ENCODE data around the gene RPL39L.

The RPL39L gene

DNA sequence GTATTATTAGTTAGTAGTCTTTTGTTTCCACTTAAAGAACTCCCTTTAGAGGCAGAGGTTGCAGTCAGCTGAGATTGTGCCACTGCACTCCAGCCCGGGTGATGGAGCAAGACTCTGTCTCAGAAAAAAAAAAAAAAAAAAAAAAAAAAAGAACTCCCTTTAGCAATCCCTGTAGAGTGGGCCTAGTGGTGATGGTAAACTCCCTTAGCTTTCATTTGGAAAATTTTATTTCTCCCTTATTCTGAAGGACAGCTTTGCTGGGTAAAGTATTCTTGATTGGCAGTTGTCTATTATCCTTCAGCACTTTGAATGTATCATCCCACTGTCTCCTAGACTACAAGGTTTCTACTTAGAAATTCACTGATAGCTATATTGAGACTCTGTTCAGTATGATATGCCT is 46.0 kb downstream of the RPL39L start:
- DNase-seq (ENCODE audit: low spot score), result no peak

DNA sequence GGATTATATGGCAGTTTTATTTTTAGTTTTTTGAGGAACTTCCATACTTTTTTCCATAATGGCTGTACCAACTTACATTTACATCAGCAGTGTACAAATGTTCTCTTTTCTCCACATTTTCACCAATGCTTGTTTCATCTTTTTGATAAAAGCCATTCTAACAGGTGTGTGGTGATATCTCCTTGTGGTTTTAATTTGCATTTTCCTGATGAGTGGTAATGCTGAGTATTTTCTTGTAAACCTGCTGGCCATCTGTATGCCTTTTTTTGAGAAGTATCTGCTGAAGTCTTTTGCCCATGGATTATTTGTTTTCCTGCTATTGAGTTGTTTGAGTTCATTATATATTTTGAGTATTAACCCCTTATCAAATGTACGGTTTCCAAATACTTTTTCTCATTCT is 50.6 kb downstream of the RPL39L start:
- DNase-seq (ENCODE audit: low spot score), result no peak

DNA sequence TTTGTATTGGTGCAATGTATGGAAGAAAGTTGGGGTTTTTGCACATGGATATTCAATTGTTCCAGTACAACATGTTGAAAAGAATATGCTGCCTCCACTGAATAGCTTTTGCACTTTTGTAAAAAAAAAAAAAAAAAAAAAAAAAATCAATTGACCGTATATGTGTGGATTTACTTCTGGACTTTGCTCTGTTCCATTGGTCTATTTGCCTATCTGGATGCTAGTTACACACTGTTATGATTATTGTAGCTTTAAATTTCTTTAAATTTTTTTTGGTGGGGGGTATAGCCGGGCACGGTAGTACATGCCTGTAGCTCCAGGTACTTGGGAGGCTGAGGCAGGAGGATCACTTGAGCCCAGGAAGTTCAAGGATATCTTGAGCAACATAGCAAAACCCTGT is 52.5 kb downstream of the RPL39L start:
- DNase-seq (ENCODE audit: low spot score), result no peak

DNA sequence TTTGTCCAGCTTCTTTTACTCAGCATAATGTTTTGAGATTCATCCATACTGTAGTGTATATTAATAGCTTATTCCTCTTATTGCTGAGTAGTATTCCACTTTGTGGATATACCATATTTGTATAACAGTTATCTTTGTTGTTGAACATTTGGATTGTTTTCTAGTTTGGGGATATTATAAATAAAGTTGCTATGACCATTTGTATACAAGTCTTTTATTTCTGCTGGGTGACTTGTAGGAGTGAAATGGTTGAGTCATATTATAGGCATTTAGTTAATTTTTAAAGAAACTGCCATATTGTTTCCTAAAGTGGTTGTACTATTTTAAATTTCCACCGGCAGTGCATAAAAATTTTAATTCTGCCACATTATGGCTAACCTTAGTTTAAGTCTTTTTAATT is 53.4 kb downstream of the RPL39L start:
- no peak for DNase-seq (ENCODE audit: low spot score)

DNA sequence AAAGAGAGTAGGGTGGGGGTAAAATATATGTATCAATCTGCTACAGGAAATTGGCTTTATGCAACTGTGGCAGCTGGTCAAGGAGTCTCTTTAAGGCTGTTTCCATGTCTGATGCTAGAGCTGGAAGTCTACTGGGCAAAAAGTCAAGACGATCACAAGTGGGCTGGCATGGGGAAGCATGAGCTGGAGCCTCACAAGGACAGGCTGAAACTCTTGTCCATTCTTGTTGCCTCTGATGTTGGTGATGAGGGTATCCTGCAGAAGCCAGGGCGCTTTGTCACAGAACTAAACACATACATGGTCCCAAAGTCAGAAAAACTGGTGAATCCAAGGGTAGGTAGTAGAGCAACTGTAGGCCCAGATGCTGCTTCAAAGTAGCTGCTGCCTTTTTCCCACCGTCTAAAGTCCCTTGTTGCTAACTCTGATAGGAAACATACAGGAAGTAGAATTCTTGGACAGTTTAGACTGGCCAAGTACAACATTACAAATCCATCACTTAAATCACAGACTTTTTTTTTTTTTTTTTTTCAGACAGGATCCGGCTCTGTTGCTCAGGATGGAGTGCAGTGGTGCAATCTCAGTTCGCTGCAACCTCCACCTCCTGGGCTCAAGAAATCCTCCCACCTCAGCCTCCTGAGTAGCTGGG is 54.2 kb downstream of the RPL39L start:
- DNase-seq (ENCODE audit: low spot score), result no peak

DNA sequence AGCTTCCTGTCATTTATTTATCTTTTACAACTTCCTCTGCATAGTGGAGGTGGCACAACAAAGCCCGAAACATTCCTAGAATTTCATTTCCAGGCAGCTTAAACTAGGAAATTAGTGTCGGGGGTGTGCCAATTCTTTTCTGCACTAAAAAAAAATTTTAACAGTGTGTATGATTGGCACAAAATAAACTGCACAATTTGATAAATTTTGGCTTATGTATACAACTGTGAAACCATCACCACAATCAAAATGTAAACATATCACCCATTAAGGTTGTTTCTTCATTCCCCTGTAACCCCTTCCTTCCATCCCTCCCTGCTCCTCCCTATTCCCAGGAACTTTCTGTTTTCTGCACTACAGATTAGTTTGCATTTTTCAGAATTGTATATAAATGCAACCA is 54.7 kb downstream of the RPL39L start:
- no peak for DNase-seq (ENCODE audit: low spot score)

DNA sequence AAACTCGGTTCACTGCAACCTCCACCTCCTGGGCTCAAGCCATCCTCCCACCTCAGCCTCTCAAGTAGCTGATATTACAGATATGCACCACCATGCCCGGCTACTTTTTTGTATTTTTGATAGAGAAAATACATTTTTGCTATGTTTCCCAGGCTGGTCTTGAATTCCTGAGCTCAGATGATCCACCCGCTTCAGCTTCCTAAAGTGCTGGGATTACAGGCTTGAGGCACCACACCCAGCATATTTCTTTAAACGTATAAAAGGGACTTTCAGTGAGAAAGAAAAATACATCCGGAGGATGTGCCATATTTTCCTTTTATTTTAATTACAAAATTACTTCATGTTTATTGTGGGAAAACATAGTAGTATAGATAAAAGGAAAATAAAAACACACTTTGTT is 55.2 kb downstream of the RPL39L start:
- no peak for DNase-seq (ENCODE audit: low spot score)

DNA sequence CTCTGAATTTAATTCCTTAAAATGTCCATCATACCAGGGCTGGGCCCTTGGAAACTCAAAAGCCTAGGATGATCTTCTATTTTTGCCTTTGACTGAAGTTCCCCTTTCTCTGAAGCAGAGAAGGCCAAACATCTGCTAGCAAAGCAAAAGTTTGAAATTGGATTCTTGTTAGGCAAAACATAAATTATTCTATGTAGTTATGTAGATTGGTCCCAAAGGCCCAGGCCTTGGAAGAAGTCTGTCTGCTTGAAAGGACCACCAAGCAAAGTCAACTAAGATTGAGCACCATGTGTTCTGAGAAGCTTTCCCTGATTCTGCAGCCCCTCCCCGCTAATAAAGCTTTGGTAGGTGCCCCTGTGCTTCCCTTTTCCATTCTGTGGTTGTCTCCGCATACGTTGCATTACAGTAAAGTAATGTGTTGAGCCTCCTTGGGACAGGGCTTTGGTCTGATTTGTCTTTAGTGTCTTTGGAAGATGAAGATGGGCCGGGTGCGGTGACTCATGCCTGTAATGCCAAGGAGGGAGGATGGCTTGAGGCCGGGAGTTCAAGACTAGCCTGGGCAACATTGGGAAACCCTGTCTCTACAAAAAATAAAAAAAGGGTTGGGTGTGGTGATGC is 56.4 kb downstream of the RPL39L start:
- DNase-seq (ENCODE audit: low spot score), result no peak

DNA sequence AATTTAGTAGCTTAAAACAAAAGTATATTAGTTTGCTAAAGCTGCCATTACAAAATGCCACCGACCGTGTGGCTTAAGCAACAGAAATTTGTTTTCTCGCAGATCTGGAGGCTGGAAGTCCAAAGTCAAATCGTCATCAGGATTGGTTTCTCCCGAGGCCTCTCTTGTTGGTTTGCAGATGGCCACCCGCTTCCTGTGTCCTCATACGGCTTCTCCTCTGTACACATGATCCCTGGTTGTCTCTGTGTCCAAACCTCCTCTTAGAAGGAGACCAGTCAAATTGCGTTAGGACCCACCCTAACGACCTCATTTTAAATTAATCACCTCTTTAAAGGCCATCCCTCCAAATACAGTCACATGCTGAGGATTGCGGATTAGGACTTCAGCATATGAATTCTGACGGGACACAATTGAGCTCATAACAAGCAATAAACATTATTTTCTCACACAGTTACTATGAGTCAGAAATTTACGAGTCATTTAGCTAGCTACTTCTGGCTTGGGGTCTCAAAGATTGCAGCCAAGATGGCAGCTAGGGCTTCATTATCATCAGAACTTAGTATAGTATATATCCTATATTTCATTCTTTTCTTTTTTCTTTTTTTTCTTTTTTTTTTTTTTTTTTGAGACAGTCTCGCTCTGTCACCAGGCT is 58.4 kb downstream of the RPL39L start:
- DNase-seq (ENCODE audit: low spot score), result no peak

DNA sequence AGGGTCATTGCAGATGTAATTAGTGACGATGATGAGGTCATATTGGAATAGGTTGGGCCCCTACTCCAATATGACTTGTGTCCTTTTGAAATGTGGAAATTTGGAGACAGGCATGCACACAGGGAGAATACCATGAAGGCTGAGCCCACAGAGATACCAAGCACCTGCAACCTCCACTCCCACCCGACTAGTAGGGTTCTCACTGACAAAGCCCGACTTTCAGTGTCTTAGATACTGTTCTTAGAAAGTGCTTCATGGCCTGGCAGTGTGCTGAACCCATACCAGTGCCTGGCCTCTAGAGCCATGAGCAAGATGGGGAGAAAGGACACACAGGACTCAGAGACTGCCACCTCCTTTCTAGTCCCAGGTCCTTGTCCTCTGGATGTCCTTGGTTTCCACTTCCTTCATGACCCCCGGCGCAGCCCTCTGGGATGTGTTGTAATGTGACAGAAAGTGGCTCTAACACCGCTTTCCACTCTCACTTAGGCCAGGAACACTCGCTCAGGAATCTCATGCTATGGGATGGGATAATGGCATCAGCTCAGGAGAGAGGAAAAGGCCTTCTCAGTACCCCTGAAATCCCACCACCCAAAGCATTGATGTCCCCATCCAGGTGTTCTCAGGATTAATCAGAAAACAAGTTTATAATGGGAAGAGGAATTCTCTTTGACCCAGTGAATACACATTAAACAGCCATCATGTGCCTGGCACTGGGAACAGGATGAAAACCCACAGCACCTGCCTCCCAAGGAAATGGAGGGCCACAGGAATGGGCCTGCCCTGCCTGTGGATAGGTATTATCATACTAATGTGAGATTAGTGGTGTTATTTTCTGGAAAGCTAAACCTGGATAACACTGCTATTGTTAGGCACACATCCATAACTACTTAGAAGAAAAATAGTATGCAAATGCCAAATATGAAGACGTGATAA is 59.9 kb downstream of the RPL39L start:
- no peak for DNase-seq (ENCODE audit: low spot score)

DNA sequence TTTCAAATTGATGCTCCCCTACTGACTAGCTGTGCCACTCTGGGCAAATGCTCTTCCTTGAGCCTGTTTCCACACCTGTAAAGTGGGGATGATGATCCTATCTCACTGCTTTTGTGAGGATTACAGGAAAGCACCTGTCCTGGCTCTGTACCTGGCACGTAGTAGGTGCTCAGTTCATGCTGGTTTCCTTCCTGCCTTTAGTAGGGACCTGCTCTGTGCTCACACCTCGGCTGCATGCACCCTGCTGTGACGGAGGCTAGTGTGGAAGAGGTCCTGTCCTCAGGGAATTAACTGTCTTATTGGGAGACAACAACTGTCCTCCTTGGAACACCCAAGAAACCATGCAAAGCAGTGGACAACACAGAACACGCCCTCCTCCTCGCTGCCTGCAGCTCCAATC is 61.8 kb downstream of the RPL39L start:
- DNase-seq (ENCODE audit: low spot score), result no peak

DNA sequence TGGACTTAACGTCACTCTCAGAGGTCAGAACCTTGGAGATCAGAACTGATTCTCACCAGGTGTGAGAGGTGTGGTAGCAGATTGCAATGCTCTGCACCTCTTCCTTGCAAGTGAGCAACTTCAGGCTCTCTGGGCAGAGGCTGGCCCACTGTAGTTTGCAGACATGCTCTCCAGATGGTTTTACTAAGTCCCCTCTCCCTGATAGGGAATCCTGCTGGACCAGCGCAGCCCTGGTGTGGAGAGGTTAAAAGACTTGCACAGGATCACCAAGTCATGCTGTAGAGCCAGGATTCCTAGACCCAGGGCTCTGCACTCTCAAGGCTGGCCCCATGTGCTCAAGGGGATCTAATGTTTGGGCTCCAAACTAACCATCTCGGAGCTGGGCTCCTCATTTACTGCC is 62.2 kb downstream of the RPL39L start:
- no peak for DNase-seq (ENCODE audit: low spot score)

DNA sequence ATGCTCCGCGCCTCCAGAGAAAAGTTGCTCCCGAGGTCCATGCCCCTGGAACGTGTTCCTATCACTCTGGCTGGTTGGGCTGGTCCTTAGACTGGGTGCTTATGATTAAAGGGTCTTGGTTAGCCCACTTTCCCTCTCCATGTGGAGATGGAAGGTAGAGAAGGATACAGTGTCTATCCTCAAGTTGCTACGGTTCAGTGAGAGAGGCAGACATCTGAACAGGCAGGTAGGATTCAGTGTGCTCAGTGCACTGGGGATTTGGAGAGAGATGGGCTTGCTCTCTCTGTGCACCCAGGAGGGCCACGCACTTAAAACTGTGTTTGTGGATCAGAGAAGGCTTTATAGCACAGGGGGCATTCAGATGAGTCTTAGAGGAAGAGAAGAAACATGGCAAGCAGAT is 63.0 kb downstream of the RPL39L start:
- no peak for DNase-seq (ENCODE audit: low spot score)

DNA sequence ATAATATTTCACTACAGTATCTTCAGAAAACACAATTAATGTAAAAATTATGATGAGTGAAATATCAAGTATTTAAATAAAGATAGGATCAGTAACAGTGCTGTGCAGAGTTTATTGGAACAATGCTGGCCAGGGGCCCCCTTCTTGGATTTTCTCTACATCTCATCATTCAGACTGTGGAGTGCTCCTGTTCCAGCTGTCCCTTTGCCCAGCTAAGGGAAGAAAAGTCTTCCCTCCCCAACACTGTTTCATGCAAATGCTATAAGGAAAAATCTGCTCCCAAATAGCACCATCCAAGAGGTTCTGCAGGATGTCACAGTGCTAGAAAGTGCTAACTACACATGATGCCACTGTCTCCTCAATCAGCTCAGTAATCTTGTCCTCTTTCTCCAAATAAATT is 64.5 kb downstream of the RPL39L start:
- DNase-seq (ENCODE audit: low spot score), result no peak

DNA sequence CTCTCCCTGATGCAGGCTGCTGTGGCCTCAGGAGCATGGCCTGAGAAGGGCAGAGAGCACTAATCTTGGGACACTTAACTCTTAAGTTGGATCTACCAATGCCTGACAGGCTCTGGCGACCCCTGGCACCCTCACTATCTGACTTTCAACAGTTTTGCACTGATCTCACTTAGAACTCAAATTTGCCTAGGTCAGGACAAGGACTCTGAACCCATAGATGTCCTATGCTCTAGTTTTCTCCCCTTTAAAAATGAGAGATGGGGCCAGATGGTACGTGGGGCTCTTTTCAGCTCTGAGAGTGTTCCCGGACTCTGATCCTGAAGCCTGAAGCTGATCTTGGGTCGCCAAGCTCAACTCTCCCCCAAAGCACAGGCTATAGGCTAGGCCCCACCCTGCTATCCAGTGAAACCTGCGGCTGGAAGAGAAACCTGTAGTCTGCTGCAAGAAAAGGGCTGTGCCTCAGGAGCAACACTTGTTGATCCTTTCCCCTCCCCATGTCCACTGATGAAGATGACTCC is 65.7 kb downstream of the RPL39L start:
- DNase-seq (ENCODE audit: low spot score), result no peak

DNA sequence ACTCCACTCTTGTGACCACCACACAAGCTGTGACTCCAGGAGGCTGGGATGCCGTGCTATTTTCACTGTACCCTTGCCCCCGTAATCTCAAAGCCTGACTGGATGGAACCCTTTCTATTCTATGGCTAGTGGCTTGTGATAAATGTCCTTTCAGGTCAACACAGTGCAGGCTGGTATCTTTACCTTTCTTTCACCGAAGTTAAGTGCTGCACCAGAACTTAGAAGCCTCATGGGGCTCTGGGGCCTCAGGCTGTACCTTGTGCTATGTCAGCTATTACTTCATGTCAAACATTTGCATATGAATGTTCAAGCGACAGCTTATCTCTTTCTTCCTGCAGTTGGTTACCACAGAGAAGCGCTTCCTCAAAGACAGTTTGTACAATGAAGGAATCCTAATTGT is 66.8 kb downstream of the RPL39L start:
- DNase-seq (ENCODE audit: low spot score), result no peak

DNA sequence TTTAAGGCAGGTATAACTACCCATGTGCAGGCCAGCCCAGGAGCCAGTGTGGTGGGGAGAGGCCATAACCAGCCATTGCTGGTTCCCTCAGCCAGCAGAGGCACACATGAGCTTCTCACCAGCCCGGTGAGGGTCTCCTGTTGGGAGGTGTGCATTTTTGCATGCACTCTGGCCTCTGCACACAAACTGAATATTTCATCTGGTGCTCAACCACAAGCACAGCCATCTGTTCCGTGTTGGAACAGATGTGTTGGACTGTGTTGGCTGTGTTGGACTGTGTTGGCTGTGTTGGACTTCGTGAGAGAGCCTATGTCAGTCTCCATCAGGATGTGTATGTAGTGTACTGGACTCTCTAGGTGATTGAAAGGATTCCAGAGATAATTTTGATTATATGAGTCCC is 67.2 kb downstream of the RPL39L start:
- DNase-seq (ENCODE audit: low spot score), result no peak
